Eye (tissue), 1 donor: ENCODE data around the gene EPN1.
A peak's percentile ranks its signal among the peaks of the same experiment; 100 is the strongest.
"Not testable (repeated sequence)": the region's sequence is repeated elsewhere in the genome, so short reads cannot be mapped to it uniquely, and the experiment has no call there.

Experiments
- DNase-seq: peaks from one replicate; pipeline ENCODE4 v3.0.0-alpha.2; 2015

Gene EPN1

DNA sequence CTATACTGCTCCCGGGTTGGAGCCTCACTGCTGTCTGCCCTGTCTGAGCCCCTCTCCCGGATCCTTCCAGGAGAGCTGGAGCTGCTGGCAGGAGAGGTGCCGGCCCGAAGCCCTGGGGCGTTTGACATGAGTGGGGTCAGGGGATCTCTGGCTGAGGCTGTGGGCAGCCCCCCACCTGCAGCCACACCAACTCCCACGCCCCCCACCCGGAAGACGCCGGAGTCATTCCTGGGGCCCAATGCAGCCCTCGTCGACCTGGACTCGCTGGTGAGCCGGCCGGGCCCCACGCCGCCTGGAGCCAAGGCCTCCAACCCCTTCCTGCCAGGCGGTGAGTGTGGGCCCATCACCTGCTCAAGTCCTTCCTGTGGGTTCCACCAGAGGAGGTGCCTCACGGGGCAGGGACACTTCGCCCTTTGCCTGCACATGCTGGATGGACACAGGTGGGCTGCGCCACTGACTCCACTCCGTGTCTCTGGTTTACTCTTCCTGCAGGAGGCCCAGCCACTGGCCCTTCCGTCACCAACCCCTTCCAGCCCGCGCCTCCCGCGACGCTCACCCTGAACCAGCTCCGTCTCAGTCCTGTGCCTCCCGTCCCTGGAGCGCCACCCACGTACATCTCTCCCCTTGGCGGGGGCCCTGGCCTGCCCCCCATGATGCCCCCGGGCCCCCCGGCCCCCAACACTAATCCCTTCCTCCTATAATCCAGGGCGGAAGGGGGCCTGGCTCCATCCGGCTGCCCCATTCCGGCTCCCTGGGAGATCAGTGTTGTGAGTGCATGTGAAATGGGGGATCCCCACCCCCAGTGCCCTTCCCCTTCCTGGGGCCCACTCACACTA lies 19.8 kb downstream of the EPN1 start:
- no peak for DNase-seq

- DNase-seq, result no peak
These were observed 20.7 kb downstream of the EPN1 start for GRCh38 chr19:55695511-55696290.

DNA sequence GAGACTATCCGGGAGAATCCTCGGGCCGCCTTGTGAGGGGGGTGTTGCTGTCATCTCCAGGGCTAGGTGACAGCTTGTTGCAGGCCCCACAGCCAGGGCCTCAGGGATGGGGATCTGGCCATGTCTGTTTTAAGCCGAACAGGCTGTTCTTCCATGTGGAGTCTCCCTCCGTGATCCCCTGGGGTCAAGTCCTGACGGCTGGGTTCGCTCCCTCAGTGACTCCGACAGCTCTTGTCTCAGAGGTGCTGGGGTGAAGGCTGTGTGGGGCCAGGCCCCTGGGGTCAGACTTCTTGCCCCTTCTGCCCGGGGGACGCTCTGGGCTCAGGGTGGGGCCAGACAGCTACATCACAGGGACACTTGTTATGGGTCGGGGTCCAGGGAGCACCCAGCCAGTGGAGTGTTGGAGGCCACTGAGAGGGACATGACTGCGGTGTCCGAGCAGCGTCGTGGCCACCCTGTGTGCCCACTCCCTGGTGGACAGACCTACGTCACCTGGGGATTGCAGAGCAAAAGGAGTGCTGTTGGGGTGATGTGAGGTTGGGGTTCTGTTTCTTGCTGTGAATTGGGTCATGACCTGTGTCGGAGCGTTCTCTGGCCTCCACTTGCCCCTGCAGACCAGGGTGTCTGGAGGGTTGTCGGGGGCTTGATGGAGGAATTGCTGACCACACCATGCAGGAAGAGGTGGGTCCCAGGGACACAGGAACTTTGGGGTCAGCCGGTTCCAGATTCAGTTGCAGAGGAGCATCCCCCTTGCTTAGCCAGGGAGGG lies 21.5 kb downstream of the EPN1 start:
- no peak for DNase-seq

DNA sequence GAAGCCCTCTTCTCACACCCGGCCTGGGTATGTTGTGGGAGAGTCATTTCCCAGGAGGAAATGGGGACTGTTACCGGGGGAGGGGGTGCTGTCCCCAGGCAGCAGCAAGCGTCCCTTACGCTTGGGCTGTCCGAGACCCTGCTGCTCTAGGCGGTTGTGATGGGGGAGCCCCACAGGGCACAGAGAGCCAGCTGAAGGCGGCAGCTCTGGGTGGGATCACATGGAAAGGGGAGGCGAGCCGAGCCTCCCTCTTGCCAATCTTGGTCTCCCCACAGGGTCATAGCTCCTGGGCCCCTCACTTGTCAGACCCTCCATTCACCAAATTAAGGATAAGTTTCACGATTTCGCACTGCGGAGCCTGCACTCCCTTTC lies 22.0 kb downstream of the EPN1 start:
- DNase-seq, result no peak

- no peak for DNase-seq
These were observed 22.7 kb downstream of the EPN1 start for GRCh38 chr19:55697698-55698097.

DNA sequence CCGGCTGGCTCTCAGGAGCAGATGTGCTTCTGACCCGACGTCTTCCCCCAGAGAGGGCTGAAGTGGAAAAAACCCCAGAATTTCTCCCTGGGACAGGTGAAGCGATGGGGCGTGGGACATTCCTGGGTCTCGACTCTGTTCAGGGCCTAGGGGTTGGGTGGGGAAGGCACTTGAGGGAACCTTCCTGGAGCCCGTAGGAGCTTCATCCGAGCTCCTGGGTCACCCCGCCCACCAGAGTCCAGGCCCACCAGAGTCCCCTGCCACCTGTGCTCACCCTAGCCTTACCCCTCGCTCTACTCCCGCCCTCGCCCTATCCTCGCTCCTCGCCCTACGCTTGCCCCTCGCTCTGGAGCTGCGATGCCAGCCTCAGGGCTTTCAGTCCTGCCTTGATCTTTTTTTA lies 23.2 kb downstream of the EPN1 start:
- no peak for DNase-seq

DNA sequence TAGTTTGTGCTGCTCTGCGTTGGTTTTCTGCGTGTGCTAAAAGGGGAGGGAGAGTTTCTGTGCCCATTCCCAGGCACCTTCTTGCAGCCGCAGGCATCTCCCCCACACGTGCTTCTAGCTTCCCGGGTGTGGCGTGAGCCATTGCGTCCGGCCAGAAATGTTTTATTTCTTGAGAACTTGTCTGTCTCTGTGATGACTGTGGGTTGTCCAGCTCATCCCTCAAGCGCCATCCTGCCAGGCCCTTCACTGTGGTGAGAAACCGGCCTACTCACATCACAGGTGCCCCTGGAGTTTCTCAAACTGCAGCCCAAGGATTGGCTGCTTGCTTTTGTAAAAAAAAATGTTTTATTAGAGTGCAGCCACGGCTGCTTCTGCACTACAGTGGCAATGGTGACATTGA lies 24.2 kb downstream of the EPN1 start:
- DNase-seq, result no peak

GRCh38 chr19:55700813-55701212 lies 25.8 kb downstream of the EPN1 start:
- DNase-seq, result no peak

GRCh38 chr19:55702131-55702627 lies 27.2 kb downstream of the EPN1 start:
- no peak for DNase-seq

DNA sequence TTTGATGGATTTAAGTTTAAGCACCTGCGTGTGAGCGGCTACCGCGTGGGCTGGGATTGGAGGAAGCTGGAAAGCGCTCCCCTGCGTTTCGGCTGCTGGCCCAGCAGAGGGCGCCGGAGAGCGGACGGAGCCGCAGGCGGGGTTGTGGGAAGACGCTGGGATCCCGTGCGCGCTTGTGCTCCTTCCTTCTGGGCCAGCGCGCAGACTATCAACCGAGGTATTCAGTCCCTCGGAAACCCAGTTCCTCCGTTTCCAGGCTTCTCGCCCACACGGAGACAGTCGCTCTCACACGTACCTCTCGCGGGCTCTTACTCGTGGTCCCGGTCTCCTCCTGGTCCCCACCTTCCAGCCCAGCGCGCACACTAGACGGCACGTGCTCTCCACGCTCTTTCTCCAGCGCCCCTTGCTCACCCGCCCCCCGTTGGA lies 28.8 kb downstream of the EPN1 start:
- peak; percentile 65 for DNase-seq

- no peak for DNase-seq
These were observed 29.6 kb downstream of the EPN1 start for GRCh38 chr19:55704494-55705245.

GRCh38 chr19:55705972-55706371 lies 30.9 kb downstream of the EPN1 start:
- no peak for DNase-seq

- DNase-seq, result no peak
These were observed 36.7 kb downstream of the EPN1 start for GRCh38 chr19:55711719-55712118.

- no peak for DNase-seq
These were observed 38.0 kb downstream of the EPN1 start for GRCh38 chr19:55712804-55713631.

GRCh38 chr19:55716531-55716930 lies 41.5 kb downstream of the EPN1 start:
- DNase-seq, result no peak

- no peak for DNase-seq
These were observed 42.2 kb downstream of the EPN1 start for GRCh38 chr19:55717251-55717650.

- not testable (repeated sequence) for DNase-seq
These were observed 43.1 kb downstream of the EPN1 start for GRCh38 chr19:55717879-55718711.

DNA sequence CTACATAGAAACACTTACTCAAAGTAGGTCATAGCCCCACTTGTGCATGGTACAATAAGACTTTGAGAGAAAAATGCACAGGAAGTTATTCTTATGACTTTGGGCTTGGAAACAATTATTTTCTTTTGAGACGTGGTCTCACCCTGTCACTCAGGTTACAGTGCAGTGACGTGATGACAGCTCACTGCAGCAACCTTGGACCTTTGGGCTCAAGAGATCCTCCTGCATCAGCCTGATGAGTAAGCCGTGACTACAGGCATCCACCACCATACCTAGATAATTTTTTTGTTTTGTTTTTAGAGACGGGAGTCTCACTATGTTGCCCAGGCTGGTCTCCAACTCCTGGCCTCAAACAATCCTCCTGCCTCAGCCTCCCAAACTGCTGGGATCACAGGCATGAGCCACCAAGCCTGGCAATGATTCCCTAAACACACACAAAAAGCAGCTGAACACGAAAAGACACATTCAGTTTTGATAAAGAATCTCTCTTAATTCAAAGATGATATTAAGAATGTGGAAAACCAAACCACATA lies 45.3 kb downstream of the EPN1 start:
- DNase-seq, result no peak

DNA sequence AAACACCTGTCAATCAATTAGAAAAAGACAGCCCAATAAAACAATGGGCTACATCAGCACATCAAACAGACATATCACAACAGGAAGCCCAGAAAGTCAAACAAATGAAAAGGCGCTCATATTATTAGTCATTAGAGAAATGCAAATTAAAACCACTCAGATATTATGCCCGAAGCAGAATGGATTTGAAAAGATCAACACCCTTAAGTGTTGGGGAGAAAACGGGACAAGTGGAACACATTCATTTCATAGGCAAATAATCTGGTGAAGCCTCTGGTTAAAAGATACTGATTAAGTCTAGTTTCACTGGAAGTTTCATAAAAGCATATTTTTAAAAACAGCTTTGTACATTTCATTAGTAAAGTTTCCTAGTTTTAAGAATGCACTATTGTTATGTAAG lies 45.8 kb downstream of the EPN1 start:
- no peak for DNase-seq

DNA sequence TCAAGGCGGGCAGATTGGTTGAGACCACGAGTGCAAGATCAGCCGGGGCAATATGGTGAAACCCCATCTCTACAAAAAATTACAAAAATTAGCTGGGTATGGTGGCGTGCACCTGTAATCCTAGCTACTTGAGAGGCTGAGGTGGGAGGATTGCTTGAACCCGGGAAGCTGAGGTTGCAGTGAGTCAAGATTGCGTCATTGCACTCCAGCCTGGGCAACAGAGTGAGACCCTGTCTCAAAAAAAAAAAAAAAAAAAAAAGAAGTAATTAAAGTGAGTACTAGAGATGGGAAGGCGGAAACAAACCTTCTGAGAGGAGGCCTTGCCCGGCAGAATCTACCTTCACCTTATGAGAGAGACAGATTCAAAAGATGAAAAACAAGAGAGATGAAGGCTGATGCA lies 48.5 kb downstream of the EPN1 start:
- no peak for DNase-seq
